Panc1 (cell line): Measurements from ENCODE around the gene STXBP5. TPM values are rescaled to one million over a fixed set of nuclear protein-coding genes. Genes with fewer than 3 reads are reported as not detected.

Source experiments
- ATAC-seq: fragments of 200-7000 bp; cut with Tn5 transposase; 2 replicates; pipeline ENCODE4 v1.9.1; 2020; ENCODE audit warnings: mild to moderate bottlenecking, moderate library complexity
- BruUV-seq: library from RNA; stranded (reverse); fragments of 400-500 nt; replicated peaks from 2 replicates; lab custom pipeline; 2021; lab: Mats Ljungman, UMichigan
- CTCF ChIA-PET: fragments of 300-600 bp; sonication (Branson Sonifier 250); formaldehyde crosslinking; loops from one replicate; lab custom pipeline; 2022; ENCODE audit warnings: antibody characterized with exemption; lab: Charles Lee
- POLR2A ChIA-PET: fragments of 300-600 bp; sonication (Branson Sonifier 250); formaldehyde crosslinking; loops from one replicate; lab custom pipeline; 2022; ENCODE audit warnings: antibody characterized with exemption; lab: Charles Lee
- DNase-seq: peaks from one replicate; pipeline ENCODE4 v3.0.0-alpha.2; 2010; ENCODE audit warnings: low read depth, low spot score
- H3K27ac ChIP-seq: 2 replicates; pipeline ENCODE4 v1.5.1; 2011; ENCODE audit warnings: mild to moderate bottlenecking, low read length, inconsistent platforms
- H3K27me3 ChIP-seq: fragments of 200-500 bp; sonication (Bioruptor generic); 2 replicates; pipeline ENCODE4 v1.6.0; 2014; ENCODE audit warnings: low read length, inconsistent platforms; ENCODE audit not compliant: control insufficient read depth, insufficient read depth
- H3K36me3 ChIP-seq: fragments of 200-500 bp; sonication (Bioruptor generic); 2 replicates; pipeline ENCODE4 v1.5.1; 2014; ENCODE audit warnings: inconsistent platforms, mild to moderate bottlenecking, low read length, moderate library complexity; ENCODE audit not compliant: control insufficient read depth, insufficient read depth
- H3K4me1 ChIP-seq: 2 replicates; pipeline ENCODE4 v1.5.1; 2011; ENCODE audit warnings: inconsistent platforms, mild to moderate bottlenecking, low read length, moderate library complexity; ENCODE audit not compliant: control insufficient read depth, insufficient read depth
- H3K4me3 ChIP-seq, 2 experiments: 2 replicates each; pipeline ENCODE4 v1.5.1; 2011 to 2012; ENCODE audit warnings: low read depth in 2 of 2, low read length in 2 of 2, mild to moderate bottlenecking in 2 of 2, inconsistent platforms in 1 of 2, moderate library complexity in 1 of 2
- H3K9me3 ChIP-seq: fragments of 200-500 bp; sonication (Bioruptor generic); 2 replicates; pipeline ENCODE4 v1.5.1; 2014; ENCODE audit warnings: low read depth, mild to moderate bottlenecking, inconsistent platforms, low read length, moderate library complexity; ENCODE audit not compliant: control insufficient read depth, insufficient read depth
- POLR2AphosphoS5 ChIP-seq: IDR thresholded peaks from 2 replicates; pipeline ENCODE4 v1.6.1; 2012; ENCODE audit warnings: mild to moderate bottlenecking, low read depth, low read length, moderate library complexity
- SIN3A ChIP-seq: IDR thresholded peaks from 2 replicates; pipeline ENCODE4 v1.6.1; 2012; ENCODE audit warnings: low read depth, mild to moderate bottlenecking, low read length, moderate library complexity, borderline replicate concordance; ENCODE audit not compliant: insufficient read depth
- TCF7L2 ChIP-seq: IDR thresholded peaks from 2 replicates; pipeline ENCODE4 v1.6.1; 2011; ENCODE audit warnings: mild to moderate bottlenecking, low read depth, low read length, inconsistent platforms
- in situ Hi-C: cut with HindIII; loops from 2 replicates; pipeline ENCODE4 v1.10.0; 2016; ENCODE audit warnings: low sequenced_read_pairs, low pct_unique_long_range_greater_than_20kb
- intact Hi-C: fragments of 100-400 bp; cut with micrococcal nuclease; formaldehyde crosslinking; loops from one replicate; pipeline ENCODE4 v1.10.0; 2022; ENCODE audit not compliant: unreplicated experiment
- total RNA-seq: library from RNA; stranded (reverse); gene quantifications from one replicate; pipeline ENCODE4 v1.2.1, GENCODE V29; 2021; ENCODE audit not compliant: unreplicated experiment
- TF ChIP-seq, protein P1 (sequence below): fragments of 450-650 bp; IDR thresholded peaks from 2 replicates; pipeline ENCODE4 v1.5.1; 2017; ENCODE audit warnings: mild to moderate bottlenecking
- TF ChIP-seq, protein P2 (sequence below), 2 experiments: IDR thresholded peaks; 2 replicates each; pipeline ENCODE4 v1.6.1; 2011 to 2012; ENCODE audit warnings: low read depth in 2 of 2, control low read depth in 1 of 2, low read length in 1 of 2, mild to moderate bottlenecking in 1 of 2, moderate library complexity in 1 of 2; ENCODE audit not compliant: insufficient read depth in 1 of 2

STXBP5 gene
- total RNA-seq, 1 experiment from 2014 or later, result 77.8 TPM

DNA sequence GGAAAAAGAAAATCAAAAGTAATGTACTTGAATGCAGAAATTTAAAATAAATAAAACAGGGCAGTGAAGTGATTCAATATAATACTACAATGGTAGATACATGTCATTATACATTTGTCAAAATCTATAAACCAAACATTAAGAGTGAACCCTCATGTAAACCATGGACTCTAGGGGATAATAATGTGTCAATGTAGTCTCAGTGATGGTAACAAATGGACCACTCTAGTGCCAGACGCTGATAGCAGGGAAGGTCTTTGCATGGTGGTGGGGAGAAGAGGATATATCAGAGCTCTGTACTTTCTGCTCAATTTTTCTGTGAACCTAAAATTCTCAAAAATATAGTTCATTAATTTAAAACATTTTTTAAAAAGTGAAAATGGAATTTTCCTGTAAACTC is 19.8 kb upstream of the STXBP5 start:
- H3K4me1 ChIP-seq, result no peaks in the 10 kb centered on the region
- CTCF ChIA-PET, result no interaction called here
- no TSS peak for BruUV-seq
- no peak overlapping the region for H3K27ac ChIP-seq
- H3K4me3 ChIP-seq, result no peak overlapping the region
- ATAC-seq, result no peak
- DNase-seq, result no peak
- H3K36me3 ChIP-seq, result no peaks in the 10 kb centered on the region
- H3K9me3 ChIP-seq, result no peaks in the 10 kb centered on the region
- TF ChIP-seq TCF7L2 (no peak), POLR2AphosphoS5 (no peak), SIN3A (no peak)
- TF ChIP-seq, protein P1, sequence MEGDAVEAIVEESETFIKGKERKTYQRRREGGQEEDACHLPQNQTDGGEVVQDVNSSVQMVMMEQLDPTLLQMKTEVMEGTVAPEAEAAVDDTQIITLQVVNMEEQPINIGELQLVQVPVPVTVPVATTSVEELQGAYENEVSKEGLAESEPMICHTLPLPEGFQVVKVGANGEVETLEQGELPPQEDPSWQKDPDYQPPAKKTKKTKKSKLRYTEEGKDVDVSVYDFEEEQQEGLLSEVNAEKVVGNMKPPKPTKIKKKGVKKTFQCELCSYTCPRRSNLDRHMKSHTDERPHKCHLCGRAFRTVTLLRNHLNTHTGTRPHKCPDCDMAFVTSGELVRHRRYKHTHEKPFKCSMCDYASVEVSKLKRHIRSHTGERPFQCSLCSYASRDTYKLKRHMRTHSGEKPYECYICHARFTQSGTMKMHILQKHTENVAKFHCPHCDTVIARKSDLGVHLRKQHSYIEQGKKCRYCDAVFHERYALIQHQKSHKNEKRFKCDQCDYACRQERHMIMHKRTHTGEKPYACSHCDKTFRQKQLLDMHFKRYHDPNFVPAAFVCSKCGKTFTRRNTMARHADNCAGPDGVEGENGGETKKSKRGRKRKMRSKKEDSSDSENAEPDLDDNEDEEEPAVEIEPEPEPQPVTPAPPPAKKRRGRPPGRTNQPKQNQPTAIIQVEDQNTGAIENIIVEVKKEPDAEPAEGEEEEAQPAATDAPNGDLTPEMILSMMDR, result no peak
- TF ChIP-seq, protein P2, sequence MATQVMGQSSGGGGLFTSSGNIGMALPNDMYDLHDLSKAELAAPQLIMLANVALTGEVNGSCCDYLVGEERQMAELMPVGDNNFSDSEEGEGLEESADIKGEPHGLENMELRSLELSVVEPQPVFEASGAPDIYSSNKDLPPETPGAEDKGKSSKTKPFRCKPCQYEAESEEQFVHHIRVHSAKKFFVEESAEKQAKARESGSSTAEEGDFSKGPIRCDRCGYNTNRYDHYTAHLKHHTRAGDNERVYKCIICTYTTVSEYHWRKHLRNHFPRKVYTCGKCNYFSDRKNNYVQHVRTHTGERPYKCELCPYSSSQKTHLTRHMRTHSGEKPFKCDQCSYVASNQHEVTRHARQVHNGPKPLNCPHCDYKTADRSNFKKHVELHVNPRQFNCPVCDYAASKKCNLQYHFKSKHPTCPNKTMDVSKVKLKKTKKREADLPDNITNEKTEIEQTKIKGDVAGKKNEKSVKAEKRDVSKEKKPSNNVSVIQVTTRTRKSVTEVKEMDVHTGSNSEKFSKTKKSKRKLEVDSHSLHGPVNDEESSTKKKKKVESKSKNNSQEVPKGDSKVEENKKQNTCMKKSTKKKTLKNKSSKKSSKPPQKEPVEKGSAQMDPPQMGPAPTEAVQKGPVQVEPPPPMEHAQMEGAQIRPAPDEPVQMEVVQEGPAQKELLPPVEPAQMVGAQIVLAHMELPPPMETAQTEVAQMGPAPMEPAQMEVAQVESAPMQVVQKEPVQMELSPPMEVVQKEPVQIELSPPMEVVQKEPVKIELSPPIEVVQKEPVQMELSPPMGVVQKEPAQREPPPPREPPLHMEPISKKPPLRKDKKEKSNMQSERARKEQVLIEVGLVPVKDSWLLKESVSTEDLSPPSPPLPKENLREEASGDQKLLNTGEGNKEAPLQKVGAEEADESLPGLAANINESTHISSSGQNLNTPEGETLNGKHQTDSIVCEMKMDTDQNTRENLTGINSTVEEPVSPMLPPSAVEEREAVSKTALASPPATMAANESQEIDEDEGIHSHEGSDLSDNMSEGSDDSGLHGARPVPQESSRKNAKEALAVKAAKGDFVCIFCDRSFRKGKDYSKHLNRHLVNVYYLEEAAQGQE (IDR thresholded peaks at IDR 0.05; ENCODE audit: insufficient read depth in 1 of 2, low read depth in 2 of 2, low read length in 1 of 2), result no peak
- in situ Hi-C loops (no loop called here), intact Hi-C loops (no loop called here)
- H3K27me3 ChIP-seq, result no peaks in the 10 kb centered on the region
- POLR2A ChIA-PET, result no interaction called here

DNA sequence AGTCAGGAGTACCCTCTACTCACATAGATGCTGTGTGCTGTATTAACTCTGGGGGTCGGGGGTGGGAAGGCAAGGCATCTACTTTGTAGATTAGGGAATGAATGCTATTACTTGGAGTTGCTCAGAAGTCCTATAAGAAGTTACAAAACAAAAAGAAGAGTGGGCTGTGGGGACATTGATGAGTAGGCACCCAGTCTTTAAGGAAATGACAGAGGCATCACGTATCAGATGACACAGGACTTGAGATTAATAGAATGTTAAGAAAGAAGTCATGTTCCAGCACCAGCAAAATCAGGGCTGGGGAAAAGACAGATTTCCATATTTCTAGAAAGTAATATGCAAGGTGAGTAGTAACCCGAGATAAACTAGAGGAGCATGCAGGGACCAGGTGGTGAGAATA is 19.0 kb upstream of the STXBP5 start:
- CTCF ChIA-PET, result no interaction called here
- no TSS peak for BruUV-seq
- POLR2A ChIA-PET, result no interaction called here
- TF ChIP-seq, protein P1, result no peak
- no peak for TF ChIP-seq SIN3A
- no peak for TF ChIP-seq TCF7L2
- TF ChIP-seq POLR2AphosphoS5, result no peak
- TF ChIP-seq, protein P2 (IDR thresholded peaks at IDR 0.05; ENCODE audit: insufficient read depth in 1 of 2, low read depth in 2 of 2, low read length in 1 of 2), result no peak
- intact Hi-C loops (no loop called here), in situ Hi-C loops (no loop called here)
- ATAC-seq (no peak), DNase-seq (no peak)
- Histone ChIP-seq H3K4me1 (no peaks in the 10 kb centered on the region), H3K4me3 (no peak overlapping the region), H3K27ac (no peak overlapping the region), H3K9me3 (no peaks in the 10 kb centered on the region), H3K36me3 (no peaks in the 10 kb centered on the region), H3K27me3 (no peaks in the 10 kb centered on the region)
